Germinal center (tissue), 1 donor: ENCODE data around the gene STMP1.
"Not testable (repeated sequence)": the region's sequence is repeated elsewhere in the genome, so short reads cannot be mapped to it uniquely, and the experiment has no call there.

Experiments
- DNase-seq: peaks from one replicate; pipeline ENCODE4 v3.0.0; 2012; ENCODE audit warnings: mixed read lengths, low spot score

Gene STMP1

GRCh38 chr7:135662373-135663114 lies at the start of gene STMP1:
Gene STMP1, plus strand, starts transcription at chr7:135662514.
- DNase-seq = peak; percentile 96

GRCh38 chr7:135616136-135616535 lies 46.2 kb upstream of the STMP1 start:
- no peak for DNase-seq

- DNase-seq = no peak
Observed at GRCh38 chr7:135617781-135618180, 44.5 kb upstream of the STMP1 start.

DNA sequence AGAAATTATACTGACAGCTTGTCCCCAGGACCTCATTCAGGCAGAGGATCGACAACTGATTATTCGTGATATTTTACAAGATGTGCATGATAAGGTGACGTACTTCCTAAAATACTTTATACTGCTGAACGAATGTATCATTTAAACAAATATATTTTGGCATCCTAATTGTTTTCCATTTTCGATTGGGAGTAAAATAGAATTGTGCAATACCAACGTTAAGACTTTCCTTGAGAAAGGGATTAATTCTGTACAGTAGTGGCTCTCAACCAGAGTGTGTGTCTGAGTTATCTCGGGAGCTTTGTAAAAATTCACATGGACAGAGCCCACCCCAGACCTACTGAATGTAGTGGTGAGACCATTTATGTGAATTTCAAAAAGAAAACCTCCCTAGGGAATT lies 43.8 kb upstream of the STMP1 start:
- DNase-seq = no peak

DNA sequence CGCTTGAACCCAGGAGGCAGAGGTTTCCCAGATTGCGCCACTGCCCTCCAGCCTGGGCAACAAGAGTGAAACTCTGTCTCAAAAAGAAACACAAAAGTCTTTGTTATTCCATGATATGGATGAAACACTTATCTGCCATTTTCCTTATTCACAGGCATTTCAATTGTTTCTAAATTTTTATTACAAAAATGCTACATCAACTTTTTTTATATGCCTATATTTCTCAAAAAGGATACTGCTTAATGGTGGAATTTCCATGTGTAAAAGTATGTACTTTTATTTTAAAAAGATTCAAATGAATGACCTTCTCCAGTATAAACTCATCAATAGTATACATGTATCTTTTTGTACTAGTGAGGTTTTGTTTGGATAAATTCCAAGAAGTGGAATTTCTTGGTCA lies 41.9 kb upstream of the STMP1 start:
- no peak for DNase-seq

DNA sequence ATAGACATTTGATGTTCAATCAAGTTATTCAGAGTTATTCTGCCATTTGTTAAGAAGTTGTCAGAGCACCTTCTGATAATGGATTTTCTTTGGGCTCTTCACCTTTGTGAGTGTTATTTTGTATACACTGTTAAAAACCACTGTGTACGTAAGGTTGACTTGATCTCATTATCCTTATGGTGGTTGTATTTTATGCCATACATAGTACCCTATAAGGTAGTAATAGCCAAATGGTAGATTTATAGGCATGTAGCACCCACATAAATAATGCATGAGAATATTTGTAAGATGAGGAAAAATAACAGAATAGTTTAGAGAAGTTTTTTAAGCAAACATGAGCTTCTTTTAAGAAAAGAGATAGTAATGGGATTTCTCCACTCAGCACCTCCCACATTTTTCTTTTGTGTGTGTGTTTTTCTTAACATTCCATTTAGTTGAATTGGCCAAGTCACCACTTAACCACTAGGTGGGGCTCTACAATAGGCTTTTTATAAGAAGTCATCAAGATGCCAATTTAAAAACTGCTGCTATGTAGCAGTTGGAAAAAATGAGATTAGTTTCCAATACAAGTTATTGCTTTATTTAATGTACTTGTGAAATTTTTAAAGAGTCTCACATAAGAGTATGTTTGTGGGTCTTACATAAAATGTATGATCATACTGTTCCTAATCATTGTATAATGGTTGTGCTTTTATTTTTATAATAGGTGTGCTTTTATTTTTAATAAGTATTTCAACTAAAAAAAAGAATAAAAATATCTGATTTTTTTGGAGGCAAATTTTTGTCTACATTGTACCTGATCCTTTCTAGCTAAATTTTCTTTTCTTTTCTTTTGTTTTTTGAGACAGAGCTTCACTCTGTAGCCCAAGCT lies 41.1 kb upstream of the STMP1 start:
- DNase-seq = peak; percentile 27

DNA sequence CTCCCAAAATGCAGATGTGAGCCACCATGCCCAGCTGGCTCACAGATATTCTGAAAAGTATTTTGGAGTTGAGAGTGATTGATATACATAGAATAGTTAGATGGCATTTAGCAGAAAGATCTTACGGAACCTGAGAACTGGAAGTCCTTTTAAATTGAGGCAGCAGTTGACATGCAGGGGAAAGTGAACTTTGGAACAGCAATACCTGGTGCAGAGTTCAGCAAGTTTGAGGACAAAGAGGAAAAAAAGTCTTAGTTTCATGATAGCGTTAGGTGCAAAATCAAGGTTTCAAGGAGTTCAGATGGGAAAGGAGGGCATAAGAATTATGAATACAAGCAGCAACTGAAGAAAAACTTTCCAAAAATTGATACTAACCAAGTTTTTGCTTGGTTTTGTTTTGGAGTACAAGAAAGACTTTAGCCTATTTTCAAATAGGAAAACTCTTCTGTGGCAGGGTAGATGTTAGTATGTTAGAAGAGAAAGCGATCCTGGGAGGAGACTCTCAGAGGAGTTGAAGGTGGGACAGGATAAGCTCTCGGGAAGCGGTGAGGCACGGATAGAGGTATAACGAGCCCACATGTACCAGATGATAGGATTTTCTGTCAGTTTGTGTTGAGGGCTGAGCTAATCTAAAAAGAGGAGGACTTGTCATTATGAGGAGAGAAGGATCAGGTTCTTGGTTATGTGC lies 28.0 kb upstream of the STMP1 start:
- no peak for DNase-seq

GRCh38 chr7:135639690-135640089 lies 22.6 kb upstream of the STMP1 start:
- not testable (repeated sequence) for DNase-seq

- DNase-seq = no peak
Observed at GRCh38 chr7:135644154-135644553, 18.2 kb upstream of the STMP1 start.

DNA sequence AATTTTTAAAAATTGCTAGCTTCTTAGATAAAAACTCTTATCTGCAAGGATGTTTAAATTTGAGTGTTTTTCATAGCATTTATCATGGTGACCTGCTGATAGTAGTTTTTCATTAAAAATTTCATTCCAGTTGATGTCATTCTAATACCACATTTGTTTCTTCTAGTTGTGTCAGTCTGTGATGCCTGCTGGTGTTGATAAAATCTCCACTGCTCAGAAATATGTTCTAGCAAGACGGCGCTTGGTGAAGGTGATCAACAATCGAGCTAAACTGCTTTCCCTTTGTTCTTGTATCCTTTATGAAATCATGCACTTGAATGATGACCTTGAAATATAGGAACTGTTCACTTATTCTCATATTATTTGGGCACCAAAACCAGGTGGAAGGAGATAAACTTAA lies 17.6 kb upstream of the STMP1 start:
- DNase-seq = no peak

DNA sequence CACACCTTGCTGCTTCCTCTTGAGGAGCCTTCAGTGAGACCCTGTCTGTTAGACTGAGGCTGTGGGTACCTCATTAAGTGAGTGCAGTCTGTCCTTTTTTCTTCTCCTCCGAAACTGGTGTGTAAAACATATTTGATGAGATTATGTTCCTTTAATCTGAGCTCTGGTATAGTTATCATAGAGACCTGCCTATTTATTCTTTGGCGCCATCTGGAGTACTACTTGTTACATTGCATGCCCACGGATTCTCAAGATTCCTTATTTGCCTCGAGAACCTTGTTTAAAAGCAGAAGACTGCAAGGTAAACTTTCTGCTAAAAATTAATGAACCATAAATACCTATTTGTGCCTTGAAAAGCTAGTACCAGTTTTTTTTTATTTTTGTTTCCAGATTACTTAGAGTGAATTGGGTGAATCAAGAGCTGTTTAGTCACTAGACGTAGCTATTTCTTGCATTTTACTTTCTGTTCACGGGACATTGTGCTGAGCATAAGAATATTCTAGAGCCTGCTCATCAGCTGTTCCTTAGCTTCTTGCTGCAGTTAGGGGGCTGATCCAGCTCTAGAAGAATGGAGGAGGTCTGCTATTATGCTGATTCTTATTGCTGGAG lies 16.9 kb upstream of the STMP1 start:
- DNase-seq = peak; percentile 25

- no peak for DNase-seq
Observed at GRCh38 chr7:135647755-135648154, 14.6 kb upstream of the STMP1 start.

DNA sequence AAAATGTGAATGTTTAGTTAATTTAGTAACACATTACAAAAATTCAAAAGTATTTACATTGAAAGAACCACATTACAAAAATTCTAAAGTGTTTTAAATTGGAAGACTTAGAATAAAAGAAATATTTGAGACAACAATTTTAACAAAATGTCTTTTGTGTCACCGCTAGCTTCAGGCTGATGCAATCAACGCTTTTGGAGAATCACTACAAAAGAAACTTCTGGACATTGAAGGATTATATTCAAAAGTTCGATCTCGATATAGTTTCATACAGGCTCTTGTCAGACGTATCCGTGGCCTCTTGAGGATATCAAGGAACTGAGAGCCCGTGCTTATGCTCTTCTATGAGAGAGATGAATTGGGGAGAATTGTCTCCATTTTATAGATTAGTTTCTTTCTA lies 14.1 kb upstream of the STMP1 start:
- DNase-seq = no peak

GRCh38 chr7:135650831-135651573 lies 11.3 kb upstream of the STMP1 start:
- no peak for DNase-seq

GRCh38 chr7:135653340-135654080 lies 8.8 kb upstream of the STMP1 start:
- DNase-seq = no peak

GRCh38 chr7:135658564-135658963 lies 3.8 kb upstream of the STMP1 start:
- no peak for DNase-seq

DNA sequence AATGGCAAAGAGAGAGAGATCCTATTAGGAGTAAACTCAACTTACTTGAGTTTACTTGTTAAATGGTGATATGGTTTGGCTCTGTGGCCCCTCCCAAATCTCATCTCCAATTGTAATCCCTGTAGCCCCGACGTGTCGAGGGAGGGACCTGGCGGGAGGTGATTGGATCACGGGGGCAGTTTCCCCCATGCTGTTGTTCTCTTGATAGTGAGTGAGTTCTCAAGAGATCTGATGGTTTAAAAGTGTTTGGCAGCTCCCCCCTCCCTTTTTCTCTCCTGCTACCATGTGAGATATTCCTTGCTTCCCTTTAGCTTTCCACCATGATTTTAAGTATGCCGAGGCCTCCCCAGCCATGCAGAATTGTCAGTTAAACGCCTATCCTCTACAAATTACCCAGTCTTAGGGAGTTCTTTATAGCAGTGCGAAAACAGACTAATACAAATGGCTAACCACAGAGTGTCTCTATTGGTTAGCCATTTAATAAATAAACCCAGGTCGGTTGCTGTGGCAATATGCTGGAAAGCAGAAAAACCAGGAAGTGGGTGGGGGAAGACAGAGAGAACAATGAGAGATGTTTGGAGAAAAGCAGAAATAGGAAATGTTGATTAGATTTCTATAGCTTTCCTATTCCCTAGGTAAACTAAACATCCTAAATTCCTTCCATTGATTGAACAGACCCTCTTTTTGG lies 3.0 kb upstream of the STMP1 start:
- DNase-seq = no peak

DNA sequence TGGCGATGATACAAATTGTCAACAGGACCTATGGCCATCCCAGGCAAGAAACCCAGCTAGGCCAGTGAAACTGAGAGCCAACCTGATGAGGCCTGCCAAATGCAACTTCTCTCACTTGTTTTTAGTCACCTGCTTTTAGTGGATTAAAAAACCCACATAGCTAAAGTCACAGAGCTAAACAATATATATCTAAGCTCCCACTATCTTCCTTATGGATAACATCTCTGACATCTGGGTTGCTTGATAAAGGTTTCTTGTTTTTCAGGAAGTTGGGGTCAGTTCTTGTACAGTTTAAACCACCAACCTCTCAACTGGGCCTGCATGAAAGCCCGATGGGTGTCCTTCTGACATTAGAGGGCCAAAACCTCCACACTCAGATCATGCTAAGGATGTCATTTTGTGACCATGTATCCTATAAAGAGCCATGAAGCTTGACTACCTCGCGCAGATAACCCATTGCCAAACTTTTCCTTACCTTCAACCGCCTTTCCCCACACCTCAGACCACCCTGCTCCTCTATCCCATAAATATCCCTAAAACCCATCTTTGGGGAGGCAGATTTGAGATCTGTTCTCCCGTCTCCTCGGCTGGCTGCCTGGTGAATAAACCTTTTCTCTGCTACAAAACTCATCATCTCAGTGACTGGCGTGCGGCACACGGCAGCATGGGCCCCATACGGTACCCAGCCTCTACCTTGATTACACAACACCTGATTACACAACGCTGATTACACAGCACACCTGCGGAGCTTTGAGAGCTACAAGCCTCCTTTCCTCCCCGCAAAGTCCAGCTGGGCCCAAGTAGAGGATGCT lies 797 bp upstream of the STMP1 start:
- DNase-seq = no peak

- no peak for DNase-seq
Observed at GRCh38 chr7:135662123-135662372, 266 bp upstream of the STMP1 start.
